NT2/D1 (cell line): Measurements from ENCODE around the gene ARGLU1.

Experiments used
- YY1 ChIP-seq: IDR thresholded peaks from 2 replicates; pipeline ENCODE4 v1.6.1; 2011; ENCODE audit not compliant: insufficient read length, insufficient read depth
- ZNF274 ChIP-seq: IDR thresholded peaks from 2 replicates; pipeline ENCODE4 v1.6.1; 2011; ENCODE audit warnings: mild to moderate bottlenecking, low read depth, low read length

DNA sequence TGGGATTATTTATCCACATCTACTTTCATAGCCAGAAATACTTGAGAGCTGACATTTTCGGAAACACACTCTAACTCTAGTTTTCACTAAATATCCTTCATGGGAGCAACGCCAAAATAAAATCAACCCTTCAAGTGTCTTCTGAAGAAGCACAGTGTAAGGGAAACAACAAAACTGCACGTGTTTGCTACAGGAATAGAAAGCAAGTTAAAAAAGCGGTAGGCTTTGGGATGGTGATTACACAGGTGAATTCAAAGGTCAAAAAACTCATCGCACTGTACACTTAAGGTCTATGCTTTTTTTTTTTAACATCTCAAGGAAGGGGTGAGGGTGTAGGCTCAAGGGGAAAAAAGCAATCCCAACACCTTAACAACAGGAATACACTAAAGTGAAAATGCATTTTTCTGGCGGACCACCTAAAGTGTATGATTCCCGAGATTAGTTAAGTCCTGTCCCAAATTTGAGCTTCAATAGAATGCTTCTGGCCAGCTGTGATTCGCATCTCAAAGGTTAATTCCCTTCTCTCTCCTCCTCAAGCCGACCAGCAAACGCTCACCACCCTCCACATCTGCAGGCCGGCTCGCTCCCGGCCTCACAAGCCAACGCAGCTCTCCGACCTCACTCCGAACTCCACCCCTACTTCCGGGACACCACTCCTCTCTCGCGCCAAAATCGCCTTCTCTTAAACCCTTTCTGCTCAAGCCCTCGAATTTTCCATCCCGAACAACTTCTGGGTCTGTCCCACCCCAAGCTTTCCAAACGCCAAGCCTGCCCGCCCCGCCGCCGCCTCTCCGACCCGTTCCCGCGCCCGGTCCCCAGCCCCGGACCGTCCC lies 1.1 kb downstream of the ARGLU1 start:
- TF ChIP-seq YY1 (no peak), ZNF274 (no peak)
